GM19372 (cell line): ENCODE results near the gene ANO8.
"Not testable (repeated sequence)": the region's sequence is repeated elsewhere in the genome, so short reads cannot be mapped to it uniquely, and the experiment has no call there.

Source experiments
- ATAC-seq: cut with Tn5 transposase; IDR thresholded peaks from one replicate; pipeline ENCODE4 v1.9.1; 2021; ENCODE audit warnings: mild to moderate bottlenecking, low read depth, moderate library complexity; ENCODE audit not compliant: unreplicated experiment

ANO8 gene

DNA sequence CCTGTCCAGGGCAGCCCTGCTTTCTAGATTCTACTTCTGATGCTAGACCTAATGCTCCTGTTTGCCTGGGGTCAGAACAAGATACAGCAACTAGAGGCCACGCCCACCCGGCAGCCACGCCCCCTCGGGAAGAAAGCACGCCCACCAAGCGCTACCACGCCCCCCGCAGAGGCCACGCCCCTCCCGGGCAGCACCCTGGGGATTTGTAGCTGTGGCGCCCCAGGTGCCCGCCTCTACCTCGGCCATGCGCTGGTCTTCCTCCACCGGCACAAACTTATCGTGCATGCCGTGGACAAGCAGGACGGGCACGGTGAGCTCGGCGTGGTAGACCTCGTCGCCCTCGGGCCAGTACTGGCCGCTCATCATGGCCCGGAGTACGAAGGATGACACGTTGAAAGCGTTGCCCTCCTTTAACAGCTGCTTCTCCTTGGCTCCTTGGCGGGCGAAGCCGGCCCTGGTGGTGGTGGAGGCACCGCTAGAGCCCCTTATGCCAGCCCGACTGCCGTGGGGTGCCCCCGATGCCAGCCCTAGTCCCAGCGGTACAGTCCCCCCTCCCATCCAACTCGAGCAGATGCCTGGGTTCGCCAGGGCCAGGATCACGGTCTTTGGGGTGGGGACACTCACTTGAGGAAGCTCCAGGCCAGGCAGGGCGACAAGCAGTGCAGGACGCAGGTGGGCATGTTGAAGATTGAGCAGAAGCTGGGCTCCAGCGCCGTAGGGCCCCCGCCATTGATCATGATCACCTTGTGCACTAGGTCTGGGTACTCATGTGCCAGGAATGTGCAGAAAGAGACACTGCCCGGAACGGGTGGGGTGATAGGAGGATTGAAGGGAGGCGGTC lies 40.4 kb downstream of the ANO8 start:
- ATAC-seq = no peak

- ATAC-seq = no peak
Measured at GRCh38 chr19:17293605-17294004, 41.0 kb downstream of the ANO8 start.

GRCh38 chr19:17292301-17293074 lies 42.2 kb downstream of the ANO8 start:
- ATAC-seq = peak; percentile 74

- ATAC-seq = no peak
Measured at GRCh38 chr19:17289489-17289888, 45.2 kb downstream of the ANO8 start.

DNA sequence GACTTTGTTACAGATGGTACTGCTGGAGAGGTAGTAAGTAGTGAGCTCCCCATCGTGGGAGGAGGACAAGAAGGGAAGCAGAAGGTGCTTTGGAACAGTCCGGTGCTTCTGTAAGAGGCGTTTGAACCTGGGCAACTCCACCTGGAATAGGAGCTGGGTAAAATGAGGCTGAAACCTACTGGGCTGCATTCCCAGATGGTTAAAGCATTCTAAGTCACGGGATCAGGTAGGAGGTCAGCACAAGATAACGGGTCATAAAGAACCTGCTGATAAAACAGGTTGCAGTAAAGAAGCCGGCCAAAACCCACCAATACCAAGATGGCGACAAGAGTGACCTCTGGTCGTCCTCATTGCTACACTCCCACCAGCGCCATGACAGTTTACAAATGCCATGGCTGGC lies 47.9 kb downstream of the ANO8 start:
- ATAC-seq = no peak

DNA sequence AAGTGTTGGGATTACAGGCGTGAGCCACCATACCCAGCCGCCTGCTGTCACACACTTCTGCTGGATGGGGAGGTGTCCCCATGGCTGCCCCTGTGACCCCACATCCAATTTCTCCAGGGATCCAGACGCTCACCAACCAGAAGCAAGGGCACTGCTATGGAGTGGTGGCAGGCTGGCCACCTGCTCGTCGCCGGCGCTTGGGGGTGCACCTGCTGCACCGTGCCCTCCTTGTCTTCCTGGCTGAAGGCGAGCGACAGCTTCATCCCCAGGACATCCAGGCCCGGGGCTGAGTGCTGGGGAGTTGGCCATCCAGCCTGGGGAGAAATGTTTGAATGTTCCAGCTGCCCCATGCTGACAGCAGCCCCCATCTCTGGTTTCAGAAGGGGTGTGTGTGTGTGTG lies 48.4 kb downstream of the ANO8 start:
- no peak for ATAC-seq

DNA sequence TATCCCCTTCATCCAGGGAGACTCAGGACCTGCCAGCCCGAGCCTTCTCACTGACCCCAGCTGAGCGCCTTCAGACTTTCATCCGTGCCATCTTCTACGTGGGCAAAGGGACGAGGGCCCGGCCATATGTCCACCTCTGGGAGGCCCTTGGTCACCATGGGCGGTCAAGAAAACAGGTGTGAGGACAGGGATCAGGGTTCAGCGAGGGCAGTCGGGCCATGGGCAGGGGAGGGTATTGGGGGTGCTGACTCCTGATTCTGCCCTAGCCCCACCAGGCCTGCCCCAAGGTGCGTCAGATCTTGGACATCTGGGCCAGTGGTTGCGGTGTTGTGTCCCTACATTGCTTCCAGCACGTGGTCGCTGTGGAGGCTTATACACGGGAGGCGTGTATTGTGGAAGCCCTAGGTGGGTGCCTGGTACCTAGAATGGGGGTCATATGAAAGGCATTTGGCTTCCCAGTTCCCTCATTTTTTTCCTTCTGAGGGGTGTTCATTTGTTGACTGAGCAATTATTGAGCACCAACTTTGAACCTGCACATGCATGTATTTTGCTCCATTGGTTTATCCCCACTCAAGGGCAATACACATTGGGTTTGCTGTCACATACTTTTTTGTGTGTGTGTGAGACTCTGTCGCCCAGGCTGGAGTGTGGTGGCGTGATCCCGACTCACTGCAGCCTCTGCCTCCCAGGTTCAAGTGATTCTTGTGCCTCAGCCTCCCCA lies 49.1 kb downstream of the ANO8 start:
- no peak for ATAC-seq

GRCh38 chr19:17283504-17283996 lies 51.1 kb downstream of the ANO8 start:
- no peak for ATAC-seq

DNA sequence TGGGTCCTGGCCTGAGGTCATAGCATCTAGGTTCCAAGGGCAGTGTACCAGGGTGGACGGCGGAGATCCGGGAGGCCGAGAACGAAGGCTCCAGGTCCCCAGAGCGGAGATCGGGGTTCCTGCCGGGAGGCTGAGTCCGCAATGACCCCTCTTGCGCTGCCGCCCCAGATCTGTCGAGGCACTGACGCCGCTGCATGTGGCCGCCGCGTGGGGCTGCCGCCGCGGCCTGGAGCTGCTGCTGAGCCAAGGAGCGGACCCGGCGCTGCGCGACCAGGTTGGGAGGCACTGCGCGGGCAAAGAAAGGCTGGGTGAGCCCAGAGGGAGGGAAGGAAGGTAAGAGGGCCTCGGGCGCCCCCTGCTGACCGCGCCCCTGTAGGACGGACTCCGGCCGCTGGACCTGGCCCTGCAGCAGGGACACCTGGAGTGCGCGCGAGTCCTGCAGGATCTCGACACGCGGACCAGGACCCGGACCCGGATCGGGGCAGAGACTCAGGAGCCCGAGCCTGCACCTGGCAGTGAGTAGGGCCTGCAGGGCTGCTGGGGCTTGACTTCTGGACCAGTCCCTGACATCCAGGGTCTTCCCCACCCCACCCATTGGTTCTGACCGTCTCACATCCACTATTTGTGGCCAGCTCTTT lies 52.0 kb downstream of the ANO8 start:
- ATAC-seq = peak; percentile 48

GRCh38 chr19:17281391-17282304 lies 53.0 kb downstream of the ANO8 start, which contains the start of gene ANKLE1:
TSS of gene ANKLE1 (plus strand) at chr19:17281901. CDS start at chr19:17281921, 20 bp downstream.
- peak; percentile 51 for ATAC-seq

DNA sequence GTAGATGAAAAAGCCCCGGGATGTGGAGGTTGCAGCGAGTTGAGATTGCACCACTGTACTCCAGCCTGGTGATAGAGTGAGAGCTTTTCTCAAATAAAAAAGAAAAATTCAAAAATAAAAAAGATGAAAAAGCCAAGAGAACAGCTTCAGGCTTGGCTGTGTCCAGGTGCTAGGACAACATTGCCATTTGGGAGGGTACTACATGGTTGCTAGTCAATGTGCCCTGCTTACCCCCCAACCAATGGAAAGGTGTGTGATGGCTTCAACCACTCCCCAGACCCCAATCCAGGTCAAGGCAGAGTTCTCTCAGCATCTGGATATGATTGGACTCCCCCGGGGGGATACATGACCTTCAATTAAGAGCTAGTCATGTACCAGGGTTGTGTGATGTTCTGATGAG lies 55.2 kb downstream of the ANO8 start:
- no peak for ATAC-seq

- no peak for ATAC-seq
Measured at GRCh38 chr19:17275441-17276175, 59.0 kb downstream of the ANO8 start.

GRCh38 chr19:17274892-17275291 lies 59.8 kb downstream of the ANO8 start:
- not testable (repeated sequence) for ATAC-seq
